Measurements from ENCODE around the gene ZNF474. TPM values are rescaled to one million over a fixed set of nuclear protein-coding genes. Genes with fewer than 3 reads are reported as not detected.

The ZNF474 gene
- total RNA-seq, 3 donors from 2014 or later, result 0.25 to 0.40 TPM; not detected in 1

GRCh38 chr5:122153774-122154173 lies 24.4 kb downstream of the ZNF474 start:
- no peaks in the 10 kb centered on the region for H3K36me3 Mint-ChIP-seq (ENCODE audit: insufficient read depth)
- no peak for ATAC-seq
- H3K27me3 Mint-ChIP-seq (ENCODE audit: low read depth), result no peaks in the 10 kb centered on the region

GRCh38 chr5:122154491-122154890 lies 25.1 kb downstream of the ZNF474 start:
- Mint-ChIP-seq H3K27me3 (ENCODE audit: low read depth) (no peaks in the 10 kb centered on the region), H3K36me3 (ENCODE audit: insufficient read depth) (no peaks in the 10 kb centered on the region), H3K4me3 (no peak overlapping the region), H3K9me3 (no peaks in the 10 kb centered on the region), H3K4me1 (ENCODE audit: low read depth) (peaks cover 5% of the 10 kb centered on the region)
- ATAC-seq (no peak), DNase-seq (no peak)

More at GRCh38 chr5:122153774-122154173, 24.4 kb downstream of the ZNF474 start:
- no peak for DNase-seq
- Mint-ChIP-seq H3K9me3 (no peaks in the 10 kb centered on the region), H3K4me1 (ENCODE audit: low read depth) (peaks cover 5% of the 10 kb centered on the region), H3K4me3 (no peak overlapping the region)

- Mint-ChIP-seq H3K36me3 (ENCODE audit: insufficient read depth) (no peaks in the 10 kb centered on the region), H3K4me1 (ENCODE audit: low read depth) (peaks cover 5% of the 10 kb centered on the region), H3K4me3 (no peak overlapping the region), H3K9me3 (no peaks in the 10 kb centered on the region), H3K27me3 (ENCODE audit: low read depth) (no peaks in the 10 kb centered on the region)
- DNase-seq (no peak), ATAC-seq (no peak)
These were observed 25.6 kb downstream of the ZNF474 start for GRCh38 chr5:122154910-122155309.

GRCh38 chr5:122155546-122155945 lies 26.2 kb downstream of the ZNF474 start:
- no peak for ATAC-seq
- H3K4me1 Mint-ChIP-seq (ENCODE audit: low read depth), result peaks cover 5% of the 10 kb centered on the region
- H3K4me3 Mint-ChIP-seq, result no peak overlapping the region
- H3K27me3 Mint-ChIP-seq (ENCODE audit: low read depth), result no peaks in the 10 kb centered on the region
- no peaks in the 10 kb centered on the region for H3K9me3 Mint-ChIP-seq
- no peaks in the 10 kb centered on the region for H3K36me3 Mint-ChIP-seq (ENCODE audit: insufficient read depth)
- no peak for DNase-seq

- H3K9me3 Mint-ChIP-seq, result no peaks in the 10 kb centered on the region
- DNase-seq, result no peak
- H3K4me3 Mint-ChIP-seq, result no peak overlapping the region
- H3K36me3 Mint-ChIP-seq (ENCODE audit: insufficient read depth), result no peaks in the 10 kb centered on the region
- H3K27me3 Mint-ChIP-seq (ENCODE audit: low read depth), result no peaks in the 10 kb centered on the region
- peaks cover 5% of the 10 kb centered on the region for H3K4me1 Mint-ChIP-seq (ENCODE audit: low read depth)
- no peak for ATAC-seq
These were observed 27.5 kb downstream of the ZNF474 start for GRCh38 chr5:122156724-122157325.

GRCh38 chr5:122162100-122162638 lies 32.8 kb downstream of the ZNF474 start:
- H3K9me3 Mint-ChIP-seq, result no peaks in the 10 kb centered on the region
- no peak overlapping the region for H3K4me3 Mint-ChIP-seq
- H3K36me3 Mint-ChIP-seq (ENCODE audit: insufficient read depth), result no peaks in the 10 kb centered on the region
- ATAC-seq (no peak), DNase-seq (no peak)
- no peaks in the 10 kb centered on the region for H3K4me1 Mint-ChIP-seq (ENCODE audit: low read depth)
- no peaks in the 10 kb centered on the region for H3K27me3 Mint-ChIP-seq (ENCODE audit: low read depth)

GRCh38 chr5:122163121-122164069 lies 34.0 kb downstream of the ZNF474 start:
- H3K27me3 Mint-ChIP-seq (ENCODE audit: low read depth), result no peaks in the 10 kb centered on the region
- DNase-seq (no peak), ATAC-seq (no peak)
- H3K4me1 Mint-ChIP-seq (ENCODE audit: low read depth), result no peaks in the 10 kb centered on the region
- no peak overlapping the region for H3K4me3 Mint-ChIP-seq
- H3K9me3 Mint-ChIP-seq, result no peaks in the 10 kb centered on the region
- no peaks in the 10 kb centered on the region for H3K36me3 Mint-ChIP-seq (ENCODE audit: insufficient read depth)

GRCh38 chr5:122164070-122164435 lies 34.7 kb downstream of the ZNF474 start:
- no peaks in the 10 kb centered on the region for H3K9me3 Mint-ChIP-seq
- no peaks in the 10 kb centered on the region for H3K27me3 Mint-ChIP-seq (ENCODE audit: low read depth)
- ATAC-seq (no peak), DNase-seq (no peak)
- H3K4me1 Mint-ChIP-seq (ENCODE audit: low read depth), result no peaks in the 10 kb centered on the region
- no peaks in the 10 kb centered on the region for H3K36me3 Mint-ChIP-seq (ENCODE audit: insufficient read depth)
- H3K4me3 Mint-ChIP-seq, result no peak overlapping the region

- Mint-ChIP-seq H3K27me3 (ENCODE audit: low read depth) (no peaks in the 10 kb centered on the region), H3K4me3 (no peak overlapping the region), H3K9me3 (no peaks in the 10 kb centered on the region), H3K4me1 (ENCODE audit: low read depth) (no peaks in the 10 kb centered on the region), H3K36me3 (ENCODE audit: insufficient read depth) (no peaks in the 10 kb centered on the region)
- no peak for ATAC-seq
- DNase-seq, result no peak
These were observed 35.6 kb downstream of the ZNF474 start for GRCh38 chr5:122164831-122165558.

- H3K9me3 Mint-ChIP-seq, result no peaks in the 10 kb centered on the region
- no peaks in the 10 kb centered on the region for H3K4me1 Mint-ChIP-seq (ENCODE audit: low read depth)
- H3K36me3 Mint-ChIP-seq (ENCODE audit: insufficient read depth), result no peaks in the 10 kb centered on the region
- ATAC-seq, result no peak
- H3K27me3 Mint-ChIP-seq (ENCODE audit: low read depth), result no peaks in the 10 kb centered on the region
- no peak for DNase-seq
- H3K4me3 Mint-ChIP-seq, result no peak overlapping the region
These were observed 36.3 kb downstream of the ZNF474 start for GRCh38 chr5:122165559-122166078.

GRCh38 chr5:122169350-122170103 lies 40.2 kb downstream of the ZNF474 start:
- no peaks in the 10 kb centered on the region for H3K4me1 Mint-ChIP-seq (ENCODE audit: low read depth)
- DNase-seq, result no peak
- H3K9me3 Mint-ChIP-seq, result no peaks in the 10 kb centered on the region
- H3K27me3 Mint-ChIP-seq (ENCODE audit: low read depth), result no peaks in the 10 kb centered on the region
- no peaks in the 10 kb centered on the region for H3K36me3 Mint-ChIP-seq (ENCODE audit: insufficient read depth)
- no peak overlapping the region for H3K4me3 Mint-ChIP-seq
- ATAC-seq, result no peak

GRCh38 chr5:122170620-122171019 lies 41.3 kb downstream of the ZNF474 start:
- H3K27me3 Mint-ChIP-seq (ENCODE audit: low read depth), result no peaks in the 10 kb centered on the region
- no peaks in the 10 kb centered on the region for H3K9me3 Mint-ChIP-seq
- no peak overlapping the region for H3K4me3 Mint-ChIP-seq
- DNase-seq (no peak), ATAC-seq (no peak)
- H3K4me1 Mint-ChIP-seq (ENCODE audit: low read depth), result no peaks in the 10 kb centered on the region
- no peaks in the 10 kb centered on the region for H3K36me3 Mint-ChIP-seq (ENCODE audit: insufficient read depth)

- ATAC-seq (no peak), DNase-seq (no peak)
- H3K4me3 Mint-ChIP-seq, result no peak overlapping the region
- no peaks in the 10 kb centered on the region for H3K9me3 Mint-ChIP-seq
- H3K36me3 Mint-ChIP-seq (ENCODE audit: insufficient read depth), result no peaks in the 10 kb centered on the region
- H3K27me3 Mint-ChIP-seq (ENCODE audit: low read depth), result no peaks in the 10 kb centered on the region
- no peaks in the 10 kb centered on the region for H3K4me1 Mint-ChIP-seq (ENCODE audit: low read depth)
These were observed 42.9 kb downstream of the ZNF474 start for GRCh38 chr5:122172207-122172606.
